Osteocyte (in vitro differentiated cells): ENCODE data around the gene NCL. TPM values are rescaled to one million over a fixed set of nuclear protein-coding genes. Genes with fewer than 3 reads are reported as not detected.

Experiments used
- DNase-seq: peaks from one replicate; pipeline ENCODE4 v3.0.0; 2021; ENCODE audit warnings: mixed read lengths; ENCODE audit not compliant: unreplicated experiment; ENCODE audit errors: extremely low spot score
- H3K27ac Mint-ChIP-seq: one replicate; pipeline ENCODE4 v1.8.0; 2021; ENCODE audit warnings: mild to moderate bottlenecking, mixed read lengths; ENCODE audit not compliant: unreplicated experiment
- H3K27me3 Mint-ChIP-seq: one replicate; pipeline ENCODE4 v1.8.0; 2021; ENCODE audit warnings: mixed read lengths; ENCODE audit not compliant: unreplicated experiment
- H3K36me3 Mint-ChIP-seq: one replicate; pipeline ENCODE4 v1.8.0; 2021; ENCODE audit warnings: mixed read lengths; ENCODE audit not compliant: unreplicated experiment
- H3K4me1 Mint-ChIP-seq: one replicate; pipeline ENCODE4 v1.8.0; 2021; ENCODE audit warnings: mixed read lengths; ENCODE audit not compliant: unreplicated experiment
- H3K4me3 Mint-ChIP-seq: one replicate; pipeline ENCODE4 v1.8.0; 2021; ENCODE audit warnings: mild to moderate bottlenecking, moderate library complexity, mixed read lengths; ENCODE audit not compliant: unreplicated experiment
- H3K9me3 Mint-ChIP-seq: one replicate; pipeline ENCODE4 v1.8.0; 2021; ENCODE audit warnings: mixed read lengths; ENCODE audit not compliant: unreplicated experiment
- total RNA-seq: library from RNA; stranded (reverse); gene quantifications from 2 replicates; pipeline ENCODE4 v1.2.1, GENCODE V29; 2021
- TF ChIP-seq, protein P1 (sequence below): fragments of 200-600 bp; sonication (generic); IDR thresholded peaks from 2 replicates; pipeline ENCODE4 v1.5.0; 2021; ENCODE audit warnings: antibody characterized with exemption, mild to moderate bottlenecking, moderate library complexity

Gene NCL
- total RNA-seq, 1 donor from 2014 or later, result 421 TPM

DNA sequence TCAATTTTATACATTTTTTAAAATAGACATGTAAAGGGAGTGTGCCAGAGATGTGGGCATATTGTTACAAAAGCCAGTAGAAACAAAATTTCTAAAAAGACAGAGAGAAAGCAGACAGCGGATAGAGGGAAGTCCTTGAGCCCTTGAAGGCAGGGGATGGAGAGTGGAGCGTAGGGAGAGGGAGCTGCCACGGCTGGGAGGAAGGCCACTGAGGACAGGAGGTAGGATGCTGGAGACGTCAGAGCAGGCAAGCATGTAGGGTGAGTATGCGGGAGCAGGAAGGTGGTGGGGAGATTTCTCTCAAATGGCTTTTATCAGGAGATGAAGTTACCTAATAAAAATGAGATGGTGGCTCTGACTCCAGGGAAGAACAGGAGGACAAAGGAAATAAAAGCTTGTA lies 24.0 kb upstream of the NCL start:
- Mint-ChIP-seq H3K27ac (no peak overlapping the region), H3K9me3 (no peaks in the 10 kb centered on the region)
- TF ChIP-seq, protein P1, sequence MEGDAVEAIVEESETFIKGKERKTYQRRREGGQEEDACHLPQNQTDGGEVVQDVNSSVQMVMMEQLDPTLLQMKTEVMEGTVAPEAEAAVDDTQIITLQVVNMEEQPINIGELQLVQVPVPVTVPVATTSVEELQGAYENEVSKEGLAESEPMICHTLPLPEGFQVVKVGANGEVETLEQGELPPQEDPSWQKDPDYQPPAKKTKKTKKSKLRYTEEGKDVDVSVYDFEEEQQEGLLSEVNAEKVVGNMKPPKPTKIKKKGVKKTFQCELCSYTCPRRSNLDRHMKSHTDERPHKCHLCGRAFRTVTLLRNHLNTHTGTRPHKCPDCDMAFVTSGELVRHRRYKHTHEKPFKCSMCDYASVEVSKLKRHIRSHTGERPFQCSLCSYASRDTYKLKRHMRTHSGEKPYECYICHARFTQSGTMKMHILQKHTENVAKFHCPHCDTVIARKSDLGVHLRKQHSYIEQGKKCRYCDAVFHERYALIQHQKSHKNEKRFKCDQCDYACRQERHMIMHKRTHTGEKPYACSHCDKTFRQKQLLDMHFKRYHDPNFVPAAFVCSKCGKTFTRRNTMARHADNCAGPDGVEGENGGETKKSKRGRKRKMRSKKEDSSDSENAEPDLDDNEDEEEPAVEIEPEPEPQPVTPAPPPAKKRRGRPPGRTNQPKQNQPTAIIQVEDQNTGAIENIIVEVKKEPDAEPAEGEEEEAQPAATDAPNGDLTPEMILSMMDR, result no peak

GRCh38 chr2:231486851-231487596 lies 22.7 kb upstream of the NCL start:
- no peak for DNase-seq
- Mint-ChIP-seq H3K27me3 (no peaks in the 10 kb centered on the region), H3K4me1 (no peaks in the 10 kb centered on the region), H3K36me3 (no peaks in the 10 kb centered on the region), H3K9me3 (no peaks in the 10 kb centered on the region), H3K4me3 (no peak overlapping the region), H3K27ac (no peak overlapping the region)
- TF ChIP-seq, protein P1, result no peak

More for the DNA sequence above, 24.0 kb upstream of the NCL start:
- Mint-ChIP-seq H3K4me1 (no peaks in the 10 kb centered on the region), H3K4me3 (no peak overlapping the region), H3K36me3 (no peaks in the 10 kb centered on the region), H3K27me3 (peaks cover 4% of the 10 kb centered on the region)
- no peak for DNase-seq

GRCh38 chr2:231483398-231484329 lies 19.4 kb upstream of the NCL start:
- H3K4me1 Mint-ChIP-seq, result no peaks in the 10 kb centered on the region
- no peak for DNase-seq
- H3K4me3 Mint-ChIP-seq, result no peak overlapping the region
- no peaks in the 10 kb centered on the region for H3K27me3 Mint-ChIP-seq
- TF ChIP-seq, protein P1, result no peak
- no peak overlapping the region for H3K27ac Mint-ChIP-seq
- H3K36me3 Mint-ChIP-seq, result no peaks in the 10 kb centered on the region
- no peaks in the 10 kb centered on the region for H3K9me3 Mint-ChIP-seq

GRCh38 chr2:231482806-231483391 lies 18.6 kb upstream of the NCL start:
- Mint-ChIP-seq H3K36me3 (no peaks in the 10 kb centered on the region), H3K27me3 (no peaks in the 10 kb centered on the region), H3K27ac (no peak overlapping the region), H3K4me1 (no peaks in the 10 kb centered on the region), H3K4me3 (no peak overlapping the region), H3K9me3 (no peaks in the 10 kb centered on the region)
- peak; percentile 89 for DNase-seq
- TF ChIP-seq, protein P1, result peak; percentile 86

DNA sequence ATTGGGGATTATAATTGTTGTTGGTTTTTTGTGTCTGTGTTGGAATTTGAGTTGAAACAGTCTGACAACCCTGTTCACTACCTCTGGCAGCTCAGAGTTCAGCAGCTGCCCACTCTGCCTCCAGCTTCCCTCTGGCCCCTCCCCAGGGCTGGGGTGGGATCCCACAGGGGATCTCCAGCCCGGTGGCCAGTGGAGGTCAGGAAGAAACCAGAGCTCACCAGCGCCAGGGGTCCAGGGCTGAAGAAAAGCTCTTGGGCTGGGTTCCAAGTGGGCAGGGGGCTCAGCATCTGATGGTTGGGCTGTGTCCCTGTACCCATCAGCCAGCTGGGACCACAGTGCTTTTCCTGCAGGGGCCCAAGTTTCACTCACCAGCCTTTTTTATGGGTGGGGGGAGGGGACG lies 16.5 kb upstream of the NCL start:
- no peak overlapping the region for H3K27ac Mint-ChIP-seq
- no peak overlapping the region for H3K4me3 Mint-ChIP-seq
- DNase-seq, result no peak
- no peaks in the 10 kb centered on the region for H3K9me3 Mint-ChIP-seq
- H3K36me3 Mint-ChIP-seq, result no peaks in the 10 kb centered on the region
- TF ChIP-seq, protein P1, result no peak
- H3K4me1 Mint-ChIP-seq, result no peaks in the 10 kb centered on the region
- H3K27me3 Mint-ChIP-seq, result peaks cover 12% of the 10 kb centered on the region
